GM12878 (cell line): ENCODE results near the gene SEL1L2. TPM values are rescaled to one million over a fixed set of nuclear protein-coding genes. Genes with fewer than 3 reads are reported as not detected.
"Not testable (repeated sequence)": the region's sequence is repeated elsewhere in the genome, so short reads cannot be mapped to it uniquely, and the experiment has no call there.

Source experiments
- ATAC-seq: fragments of 200-7000 bp; cut with Tn5 transposase; 3 replicates; pipeline ENCODE4 v1.9.1; 2020; ENCODE audit warnings: mild to moderate bottlenecking, moderate library complexity
- BruUV-seq: library from RNA; stranded (reverse); fragments of 400-500 nt; replicated peaks from 2 replicates; lab custom pipeline; 2021; lab: Mats Ljungman, UMichigan
- CTCF ChIA-PET: fragments of 300-600 bp; sonication (Branson Sonifier 250); formaldehyde crosslinking; extraction: SDS; loops from one replicate; lab custom pipeline; 2021; ENCODE audit warnings: inconsistent platforms; lab: Yijun Ruan, JAX
- POLR2A ChIA-PET: fragments of 350-600 bp; formaldehyde crosslinking; extraction: SDS; loops from one replicate; lab custom pipeline; 2021; ENCODE audit warnings: inconsistent platforms; lab: Charles Lee
- RAD21 ChIA-PET: fragments of 300-600 bp; sonication (Branson Sonifier 250); formaldehyde crosslinking; loops from one replicate; lab custom pipeline; 2023; ENCODE audit warnings: antibody characterized with exemption; ENCODE audit not compliant: unreplicated experiment; lab: Charles Lee
- SMC1A ChIA-PET: fragments of 300-600 bp; sonication (Branson Sonifier 250); formaldehyde crosslinking; loops from one replicate; lab custom pipeline; 2023; ENCODE audit not compliant: unreplicated experiment, uncharacterized antibody; lab: Charles Lee
- DNase-seq: peaks from one replicate; pipeline ENCODE4 v3.0.0-alpha.2; 2011; ENCODE audit warnings: low read depth, low spot score
- FAIRE-seq: peaks from 3 replicates; lab custom pipeline; 2011; peaks lifted over from hg19 to GRCh38; lab: Jason Lieb, UNC
- H2AFZ ChIP-seq: 2 replicates; pipeline ENCODE4 v1.6.0; 2011; ENCODE audit warnings: low read depth, low read length, control low read depth; ENCODE audit not compliant: control insufficient read depth
- H3K27ac ChIP-seq: 2 replicates; pipeline ENCODE4 v1.5.1; 2011; ENCODE audit warnings: control low read depth; ENCODE audit not compliant: control insufficient read depth, insufficient read depth
- H3K27me3 ChIP-seq, 2 experiments: replicated peaks in 1 of 2; 2 replicates each; pipeline versions ENCODE4 v1.6.0 to v1.6.1; 2011; ENCODE audit warnings: low read length in 1 of 2; ENCODE audit not compliant: control insufficient read depth in 2 of 2, insufficient read depth in 2 of 2
- H3K36me3 ChIP-seq, 2 experiments: 2 replicates each; pipeline ENCODE4 v1.5.1; 2011; ENCODE audit warnings: low read length in 1 of 2; ENCODE audit not compliant: control insufficient read depth in 2 of 2, insufficient read depth in 2 of 2
- H3K4me1 ChIP-seq: 2 replicates; pipeline ENCODE4 v1.6.1; 2011; ENCODE audit warnings: mild to moderate bottlenecking, low read length, moderate library complexity, mixed read lengths; ENCODE audit not compliant: control insufficient read depth, insufficient read depth
- H3K4me2 ChIP-seq: 2 replicates; pipeline ENCODE4 v1.6.0; 2011; ENCODE audit warnings: control low read depth; ENCODE audit not compliant: control insufficient read depth, insufficient read depth
- H3K4me3 ChIP-seq: fragments of 200-600 bp; sonication (generic); 2 replicates; pipeline ENCODE4 v1.5.1; 2016
- H3K79me2 ChIP-seq: 2 replicates; pipeline ENCODE4 v1.6.0; 2011; ENCODE audit warnings: low read length; ENCODE audit not compliant: control insufficient read depth, insufficient read depth
- H3K9ac ChIP-seq: 2 replicates; pipeline ENCODE4 v1.8.0; 2011; ENCODE audit warnings: low read length, control low read depth, mixed read lengths; ENCODE audit not compliant: control insufficient read depth, insufficient read depth
- H3K9me3 ChIP-seq: replicated peaks from 3 replicates; pipeline ENCODE4 v1.5.1; 2011; ENCODE audit warnings: mild to moderate bottlenecking, low read length; ENCODE audit not compliant: control insufficient read depth, insufficient read depth
- H4K20me1 ChIP-seq: 2 replicates; pipeline ENCODE4 v1.6.0; 2011; ENCODE audit not compliant: control insufficient read depth, insufficient read depth
- ELK1 ChIP-seq: IDR thresholded peaks from 2 replicates; pipeline ENCODE4 v1.6.1; 2012; ENCODE audit warnings: low read depth, low read length, improper control_type of control experiment
- RAD21 ChIP-seq: IDR thresholded peaks from 2 replicates; pipeline ENCODE4 v1.6.1; 2011; ENCODE audit warnings: mild to moderate bottlenecking, low read depth, low read length, moderate library complexity; ENCODE audit not compliant: insufficient read depth
- RCOR1 ChIP-seq: conservative IDR thresholded peaks from 2 replicates; pipeline ENCODE4 v1.6.1; 2012; ENCODE audit warnings: low read depth, low read length, improper control_type of control experiment
- SMAD1 ChIP-seq: fragments of 450-650 bp; IDR thresholded peaks from 2 replicates; pipeline ENCODE4 v1.6.1; 2018; ENCODE audit warnings: mild to moderate bottlenecking, low read depth; ENCODE audit not compliant: partially characterized antibody
- SPI1 ChIP-seq: IDR thresholded peaks from 2 replicates; pipeline ENCODE4 v1.6.1; 2011; ENCODE audit warnings: low read depth, mild to moderate bottlenecking, low read length, moderate library complexity, borderline replicate concordance; ENCODE audit not compliant: insufficient read depth
- SRF ChIP-seq, 2 experiments: IDR thresholded peaks; 2 replicates each; pipeline ENCODE4 v1.6.1; 2011; ENCODE audit warnings: low read depth in 2 of 2, low read length in 2 of 2, mild to moderate bottlenecking in 1 of 2, moderate library complexity in 1 of 2
- USF2 ChIP-seq: IDR thresholded peaks from 2 replicates; pipeline ENCODE4 v1.6.1; 2011; ENCODE audit warnings: low read depth, low read length, improper control_type of control experiment, borderline replicate concordance
- ZNF24 ChIP-seq: fragments of 450-650 bp; IDR thresholded peaks from 2 replicates; pipeline ENCODE4 v1.6.1; 2017; ENCODE audit warnings: antibody characterized with exemption, mild to moderate bottlenecking
- WGBS: methylation state at CpG from one replicate; pipeline ENCODE4 v1.1.6; 2016; ENCODE audit warnings: low lambda C conversion rate; ENCODE audit not compliant: insufficient replicate concordance, insufficient coverage; ENCODE audit errors: missing lambda C conversion rate; 5-methylcytosine and 5-hydroxymethylcytosine counted together
- in situ Hi-C: fragments of 300-500 bp; cut with MboI; formaldehyde crosslinking; loops from 9 replicates; pipeline ENCODE4 v1.14.3; 2018; ENCODE audit warnings: mixed read lengths
- intact Hi-C: fragments of 100-400 bp; cut with micrococcal nuclease; formaldehyde crosslinking; loops from one replicate; pipeline ENCODE4 v1.14.2; 2022; ENCODE audit not compliant: unreplicated experiment
- polyA plus RNA-seq, 11 experiments: library from polyadenylated mRNA; depleted of rRNA in 4 of 11; unstranded in 6 of 11; stranded (reverse) in 5 of 11; fragments of >200 nt; fragmentation: Nextera tagmentation in 4 of 11; fragmentation: Illumina TruSeq in 1 of 11; extraction: Ambion mirVana in 4 of 11; extraction: Trizol in 1 of 11; gene quantifications; 1 replicate in 1 of 11; 2 replicates in 10 of 11; pipeline versions ENCODE4 v1.2.1 to v1.2.3, GENCODE V29; 2011 to 2016; ENCODE audit warnings: inconsistent platforms in 2 of 11, missing spikeins in 2 of 11, low read depth in 1 of 11
- total RNA-seq, 4 experiments: library from RNA; depleted of rRNA in 3 of 4; stranded (reverse); fragments of >200 nt in 3 of 4; fragmentation: Illumina TruSeq in 1 of 4; extraction: Trizol in 1 of 4; gene quantifications; 2 replicates each; pipeline versions ENCODE4 v1.2.1 to v1.2.3, GENCODE V29; 2013 to 2021
- TF ChIP-seq, protein P1 (sequence below): fragments of 150-350 bp; IDR thresholded peaks from 2 replicates; pipeline ENCODE4 v1.6.1; 2014; ENCODE audit warnings: mild to moderate bottlenecking, low read depth, low read length

Gene SEL1L2
- total and polyA plus RNA-seq, 10 of the 15 experiments (the other 5 are each of a cell fraction or from before 2014, with no cell fraction given), result not detected

DNA sequence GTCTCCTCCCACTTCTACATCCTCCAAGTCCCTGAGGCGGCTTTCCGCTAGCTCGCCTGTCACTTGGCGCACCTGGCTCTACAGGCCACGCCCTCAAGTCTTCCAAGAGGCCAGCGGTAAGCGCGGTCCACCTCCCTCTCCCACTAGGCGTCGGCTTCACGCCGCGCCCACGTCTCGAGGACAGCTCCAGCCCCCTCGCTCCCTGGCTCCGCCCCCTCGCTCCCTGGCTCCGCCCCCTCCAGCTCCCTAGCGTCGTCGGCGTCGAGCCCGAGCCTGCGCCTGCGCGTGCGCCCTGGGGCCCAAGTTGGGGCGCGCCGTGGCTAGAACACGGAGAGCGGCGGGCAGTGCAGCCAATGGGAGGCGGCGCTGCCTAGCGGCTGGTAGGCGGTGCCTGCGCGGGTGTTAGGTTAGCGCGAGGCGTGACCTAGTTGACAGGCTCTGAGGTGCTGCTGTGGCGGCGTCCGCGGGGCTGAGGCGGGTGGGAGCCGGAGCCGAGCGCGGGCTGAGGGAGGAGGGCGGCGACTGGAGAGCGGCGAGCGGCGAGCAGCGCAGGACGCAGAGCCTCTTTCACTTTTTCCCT, 4.8 kb upstream of the SEL1L2 start, which contains the start of gene MACROD2 (continued):
- TF ChIP-seq, protein P1, sequence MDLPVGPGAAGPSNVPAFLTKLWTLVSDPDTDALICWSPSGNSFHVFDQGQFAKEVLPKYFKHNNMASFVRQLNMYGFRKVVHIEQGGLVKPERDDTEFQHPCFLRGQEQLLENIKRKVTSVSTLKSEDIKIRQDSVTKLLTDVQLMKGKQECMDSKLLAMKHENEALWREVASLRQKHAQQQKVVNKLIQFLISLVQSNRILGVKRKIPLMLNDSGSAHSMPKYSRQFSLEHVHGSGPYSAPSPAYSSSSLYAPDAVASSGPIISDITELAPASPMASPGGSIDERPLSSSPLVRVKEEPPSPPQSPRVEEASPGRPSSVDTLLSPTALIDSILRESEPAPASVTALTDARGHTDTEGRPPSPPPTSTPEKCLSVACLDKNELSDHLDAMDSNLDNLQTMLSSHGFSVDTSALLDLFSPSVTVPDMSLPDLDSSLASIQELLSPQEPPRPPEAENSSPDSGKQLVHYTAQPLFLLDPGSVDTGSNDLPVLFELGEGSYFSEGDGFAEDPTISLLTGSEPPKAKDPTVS, result no peak
- TF ChIP-seq SPI1 (no peak), RCOR1 (no peak), SRF (IDR thresholded peaks at IDR 0.05; ENCODE audit: low read depth in 2 of 2, low read length in 2 of 2) (no peak), ZNF24 (no peak), ELK1 (no peak), SMAD1 (no peak), USF2 (no peak), RAD21 (no peak)

- H3K9ac ChIP-seq, H3K36me3 ChIP-seq, BruUV-seq, H3K27ac ChIP-seq, in situ Hi-C loops, intact Hi-C loops, H3K4me2 ChIP-seq, H3K27me3 ChIP-seq, H3K9me3 ChIP-seq, SMC1A ChIA-PET, DNase-seq, H4K20me1 ChIP-seq, RAD21 ChIA-PET, ATAC-seq, H2AFZ ChIP-seq, POLR2A ChIA-PET, FAIRE-seq, H3K4me1 ChIP-seq, H3K79me2 ChIP-seq, CTCF ChIA-PET, H3K4me3 ChIP-seq: not testable (repeated sequence)
- 42% methylated on average over 5 of the region's 5 CpGs for WGBS
Observed at GRCh38 chr20:13991955-13992354, 1.5 kb upstream of the SEL1L2 start.
